HG03108 (cell line): ENCODE data around the gene E2F2.

Experiments used
- ATAC-seq: cut with Tn5 transposase; IDR thresholded peaks from one replicate; pipeline ENCODE4 v1.9.1; 2021; ENCODE audit warnings: moderate library complexity; ENCODE audit not compliant: unreplicated experiment

Gene E2F2

GRCh38 chr1:23466423-23466989 lies 64.5 kb downstream of the E2F2 start:
- ATAC-seq: no peak

DNA sequence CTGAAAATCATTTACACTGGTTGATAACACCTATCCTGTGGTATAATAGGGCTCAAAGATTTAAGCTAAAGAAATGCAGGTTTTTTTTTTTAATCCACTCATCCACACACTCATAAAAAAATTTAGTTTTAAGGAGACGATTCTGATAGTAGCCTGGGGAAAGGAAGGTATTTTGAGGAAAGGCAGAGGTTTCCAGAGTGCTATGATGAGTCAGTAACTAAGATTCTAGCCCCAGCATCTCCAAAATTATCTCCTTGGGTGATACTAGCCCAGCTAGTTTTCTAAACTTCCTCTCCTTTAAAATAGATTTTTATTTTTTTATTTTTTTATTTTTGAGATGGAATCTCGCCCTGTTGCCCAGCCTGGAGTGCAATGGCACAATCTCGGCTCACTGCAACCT lies 67.7 kb downstream of the E2F2 start:
- no peak for ATAC-seq

- ATAC-seq: no peak
Measured at GRCh38 chr1:23462766-23463165, 68.3 kb downstream of the E2F2 start.

DNA sequence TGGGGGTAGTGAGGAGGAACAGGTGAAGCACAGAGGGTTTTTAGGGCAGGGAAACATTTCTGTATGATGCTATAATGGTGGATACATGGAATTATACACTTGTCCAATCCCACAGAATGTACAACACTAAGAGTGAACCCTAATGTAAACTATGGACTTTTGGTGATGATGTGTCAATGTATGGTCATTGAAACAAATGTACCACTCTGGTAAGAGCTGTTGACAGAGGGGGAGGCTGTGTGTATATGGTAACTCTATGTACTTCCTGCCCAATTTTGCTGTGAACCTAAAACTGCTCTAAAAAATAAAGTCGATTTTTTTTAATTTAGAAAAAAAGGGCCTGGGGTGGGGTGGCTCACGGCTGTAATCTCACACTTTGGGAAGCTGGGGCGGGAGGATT lies 70.0 kb downstream of the E2F2 start:
- no peak for ATAC-seq

GRCh38 chr1:23460519-23460918 lies 70.5 kb downstream of the E2F2 start:
- ATAC-seq: no peak

- no peak for ATAC-seq
Measured at GRCh38 chr1:23459338-23459757, 71.7 kb downstream of the E2F2 start.
